Sciatic nerve (tissue), 2 donors: ENCODE data around the gene PDAP1. TPM values are rescaled to one million over a fixed set of nuclear protein-coding genes. Genes with fewer than 3 reads are reported as not detected.
"Not testable (repeated sequence)": the region's sequence is repeated elsewhere in the genome, so short reads cannot be mapped to it uniquely, and the experiment has no call there.

ENCODE experiments used
- ATAC-seq: fragments of 200-7000 bp; cut with Tn5 transposase; one replicate; pipeline ENCODE4 v1.9.1; 2020; ENCODE audit warnings: mild to moderate bottlenecking, moderate library complexity
- DNase-seq: peaks from one replicate; pipeline ENCODE4 v3.0.0-alpha.2; 2020; ENCODE audit warnings: low spot score
- intact Hi-C: fragments of 100-400 bp; cut with DNase I; formaldehyde crosslinking; loops from one replicate; pipeline ENCODE4 v1.14.2; 2022
- total RNA-seq: library from RNA; stranded (reverse); fragmentation: NEBNext Ultra II Directional; extraction: Animal tissue kit (Norgen Biotek cat#: 25700); gene quantifications from one replicate; pipeline ENCODE4 v1.2.1, GENCODE V29; 2021
- donor health status: DM: no; HTN: no; CAD: no.
- donor health status: DM: no; HTN: no; CAD: no.

The PDAP1 gene
- total RNA-seq, 1 donor from 2014 or later = 76.1 TPM

DNA sequence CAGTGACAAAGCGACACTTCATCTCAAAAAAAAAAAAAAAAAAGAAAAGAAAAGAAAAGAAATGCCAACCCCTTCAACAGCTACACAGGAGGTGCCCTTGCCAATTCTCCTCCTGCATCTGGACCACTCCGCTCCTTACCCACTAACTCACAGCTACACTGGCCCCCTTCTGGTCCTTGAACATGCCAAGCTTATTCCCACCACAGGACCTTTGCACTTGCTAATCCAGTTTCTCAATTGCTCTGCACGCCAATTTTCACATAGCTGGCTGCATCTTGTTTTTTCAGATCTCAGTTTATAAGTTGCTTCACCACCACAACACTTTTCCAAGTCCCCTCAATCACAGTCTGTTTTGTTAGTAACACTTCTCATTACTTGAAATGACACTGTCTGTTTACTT is 5.5 kb downstream of the PDAP1 start:
- DNase-seq (no peak), ATAC-seq (no peak)
- intact Hi-C loops = no loop called here

- ATAC-seq (no peak), DNase-seq (no peak)
- intact Hi-C loops = no loop called here
These were observed 8.8 kb downstream of the PDAP1 start for GRCh38 chr7:99399597-99399996.

DNA sequence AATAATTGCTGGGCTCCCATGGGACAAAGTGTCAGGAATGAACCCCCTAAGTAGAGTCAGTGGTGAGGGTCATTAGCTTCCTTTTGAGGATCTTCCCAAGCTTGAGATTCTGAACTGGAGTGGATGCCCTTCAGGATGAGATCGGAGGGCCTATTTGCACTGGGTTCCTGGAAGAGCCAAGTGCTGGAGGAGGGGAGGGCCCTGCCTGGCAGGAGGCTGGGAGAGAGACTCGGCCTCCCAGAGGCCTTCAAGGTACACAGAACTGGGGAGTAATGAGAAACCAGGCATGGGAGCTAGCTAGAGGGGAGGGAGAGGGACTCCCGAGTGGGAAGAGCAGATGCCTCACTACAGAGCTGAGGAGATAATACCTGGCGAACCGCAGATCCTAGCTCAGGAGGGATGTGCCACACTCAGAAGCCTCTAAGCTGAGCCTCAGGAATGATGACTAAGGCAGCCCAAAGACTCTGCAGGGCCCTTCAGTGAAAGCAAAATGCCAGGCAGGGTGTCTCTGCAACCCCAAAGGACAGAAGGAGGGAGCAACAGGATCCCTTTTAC is 9.4 kb downstream of the PDAP1 start:
- no peak for ATAC-seq
- intact Hi-C loops = no loop called here
- DNase-seq = no peak

- DNase-seq = no peak
- intact Hi-C loops = no loop called here
- no peak for ATAC-seq
These were observed 11.0 kb downstream of the PDAP1 start for GRCh38 chr7:99397297-99397983.

GRCh38 chr7:99396418-99397296 is 11.7 kb downstream of the PDAP1 start:
- intact Hi-C loops = no loop called here
- ATAC-seq (no peak), DNase-seq (no peak)

DNA sequence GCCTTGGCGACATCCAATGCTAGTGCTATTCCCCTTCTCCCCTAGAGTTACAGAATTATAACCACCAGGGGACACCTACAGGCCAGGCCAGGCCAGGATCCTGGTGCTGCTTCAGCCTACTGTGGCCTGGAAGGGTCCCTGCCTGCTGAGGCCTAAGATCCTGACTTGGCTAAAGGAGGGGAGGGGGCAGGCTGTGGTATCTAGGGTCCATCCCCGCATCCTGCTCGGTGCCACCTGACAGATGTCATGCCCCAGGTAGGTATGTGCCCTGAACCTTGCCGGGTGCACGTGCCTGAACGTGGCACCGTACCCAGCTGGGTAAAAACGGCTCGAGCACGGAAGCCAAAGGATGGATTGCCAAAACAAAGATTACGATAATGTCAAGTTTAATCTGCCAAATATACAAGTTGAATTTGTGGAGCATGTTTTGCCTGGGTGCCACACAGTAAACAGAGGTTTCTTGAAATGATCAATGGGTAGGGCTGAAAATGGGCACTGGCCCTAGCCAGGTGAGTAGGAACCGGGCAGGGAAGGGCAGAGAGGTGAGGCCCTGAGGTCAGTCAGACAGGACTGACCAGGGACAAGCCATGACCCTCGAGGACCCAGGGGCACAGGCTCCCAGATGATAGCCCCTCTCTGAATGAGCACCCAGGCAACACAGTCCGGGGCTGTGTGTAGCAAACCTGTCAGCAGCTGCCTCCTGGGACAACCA is 12.6 kb downstream of the PDAP1 start:
- no peak for ATAC-seq
- intact Hi-C loops = no loop called here
- no peak for DNase-seq

DNA sequence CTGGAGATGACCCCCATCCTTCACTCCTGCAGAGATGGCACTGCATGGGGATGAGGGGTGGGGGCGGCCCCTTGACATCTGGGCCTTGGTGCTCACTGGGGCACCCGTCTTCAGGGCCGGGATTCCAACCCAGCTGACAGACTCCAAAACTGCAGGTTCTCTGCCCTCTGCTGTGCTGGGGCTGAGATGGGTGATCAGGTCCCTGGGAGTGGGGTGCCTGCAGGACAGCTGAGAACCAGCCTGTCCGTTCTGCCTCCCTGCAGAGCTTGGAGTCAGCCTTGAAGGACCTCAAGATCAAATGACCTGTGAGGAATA is 14.3 kb downstream of the PDAP1 start:
- DNase-seq (no peak), ATAC-seq (no peak)
- intact Hi-C loops = no loop called here

- intact Hi-C loops = no loop called here
- peak; percentile 77 for DNase-seq
- ATAC-seq = peak; percentile 59
These were observed 14.8 kb downstream of the PDAP1 start for GRCh38 chr7:99393355-99394187.

DNA sequence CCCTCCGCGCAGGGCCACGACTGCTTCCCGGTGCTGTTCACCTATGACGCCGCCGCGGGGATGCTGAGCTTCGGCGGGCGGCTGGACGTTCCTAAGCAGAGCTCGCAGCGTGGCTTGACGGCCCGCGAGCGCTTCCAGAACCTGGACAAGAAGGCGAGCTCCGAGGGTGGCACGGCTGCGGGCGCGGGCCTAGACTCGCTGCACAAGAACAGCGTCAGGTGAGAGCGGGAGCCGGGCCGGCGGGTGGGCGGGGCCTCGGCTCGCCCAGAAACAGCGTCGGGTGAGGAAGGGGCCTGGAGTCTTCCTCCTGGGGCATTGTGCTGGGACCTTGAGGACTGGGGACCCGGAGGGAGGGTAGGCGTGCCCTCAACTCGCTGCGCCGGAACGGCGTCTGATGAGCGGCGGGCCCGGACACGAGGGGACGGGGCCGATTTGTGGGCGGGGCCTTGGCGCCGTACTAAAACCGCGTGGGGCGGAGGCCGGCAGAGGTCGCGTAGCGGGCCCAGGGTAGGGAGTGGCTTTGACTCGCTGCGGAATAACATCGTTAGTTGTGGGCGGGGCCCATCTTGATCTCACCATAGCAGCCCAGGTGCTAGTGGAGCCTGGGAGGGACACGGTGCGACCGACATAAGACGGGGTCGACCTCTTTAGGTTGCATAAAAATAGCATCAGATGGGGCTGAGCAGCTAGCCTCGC is 15.6 kb downstream of the PDAP1 start:
- intact Hi-C loops = no loop called here
- DNase-seq = peak; percentile 89
- peak; percentile 88 for ATAC-seq

DNA sequence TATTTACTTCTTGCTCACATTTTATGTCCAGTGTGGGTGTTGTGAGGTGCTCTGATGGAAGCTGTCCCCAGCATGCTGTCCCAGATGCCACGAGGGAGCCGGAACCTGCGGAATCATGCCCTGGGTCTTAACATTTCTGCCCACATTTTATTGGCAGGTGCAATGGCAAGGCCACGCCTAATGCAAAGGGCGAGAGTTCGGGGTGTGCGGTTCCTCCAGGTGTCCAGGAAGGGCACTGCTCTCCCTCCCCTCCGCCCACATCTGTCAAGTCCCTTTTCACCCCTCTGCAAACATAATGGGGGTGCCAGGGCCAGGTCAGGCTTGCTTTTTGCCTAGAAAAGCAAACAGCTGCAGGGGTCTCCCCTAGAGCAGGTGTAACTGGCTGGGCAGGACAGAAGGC is 16.4 kb downstream of the PDAP1 start:
- ATAC-seq (no peak), DNase-seq (no peak)
- intact Hi-C loops = no loop called here

- intact Hi-C loops = no loop called here
These were observed 17.3 kb downstream of the PDAP1 start for GRCh38 chr7:99390941-99391602.

GRCh38 chr7:99389772-99390171 is 18.6 kb downstream of the PDAP1 start:
- DNase-seq (no peak), ATAC-seq (no peak)
- intact Hi-C loops = no loop called here

More at GRCh38 chr7:99390941-99391602, 17.3 kb downstream of the PDAP1 start:
- DNase-seq (no peak), ATAC-seq (no peak)

GRCh38 chr7:99387912-99388311 is 20.5 kb downstream of the PDAP1 start:
- DNase-seq (no peak), ATAC-seq (no peak)
- intact Hi-C loops = no loop called here

DNA sequence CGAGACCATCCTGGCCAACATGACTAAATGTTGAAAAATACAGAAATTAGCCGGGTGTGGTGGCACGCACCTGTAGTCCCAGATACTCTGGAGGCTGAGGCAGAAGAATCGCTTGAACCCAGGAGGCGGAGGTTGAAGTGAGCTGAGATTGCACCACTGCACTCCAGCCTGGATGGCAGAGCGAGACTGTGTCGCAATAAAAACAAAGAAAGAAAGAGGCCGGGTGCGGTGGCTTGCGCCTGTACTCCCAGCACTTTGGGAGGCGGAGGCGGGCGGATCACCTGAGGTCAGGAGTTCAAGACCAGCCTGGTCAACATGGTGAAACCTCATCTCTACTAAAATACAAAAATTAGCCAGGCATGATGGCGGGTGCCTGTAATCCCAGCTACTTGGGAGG is 21.2 kb downstream of the PDAP1 start:
- ATAC-seq, DNase-seq, intact Hi-C loops: not testable (repeated sequence)

DNA sequence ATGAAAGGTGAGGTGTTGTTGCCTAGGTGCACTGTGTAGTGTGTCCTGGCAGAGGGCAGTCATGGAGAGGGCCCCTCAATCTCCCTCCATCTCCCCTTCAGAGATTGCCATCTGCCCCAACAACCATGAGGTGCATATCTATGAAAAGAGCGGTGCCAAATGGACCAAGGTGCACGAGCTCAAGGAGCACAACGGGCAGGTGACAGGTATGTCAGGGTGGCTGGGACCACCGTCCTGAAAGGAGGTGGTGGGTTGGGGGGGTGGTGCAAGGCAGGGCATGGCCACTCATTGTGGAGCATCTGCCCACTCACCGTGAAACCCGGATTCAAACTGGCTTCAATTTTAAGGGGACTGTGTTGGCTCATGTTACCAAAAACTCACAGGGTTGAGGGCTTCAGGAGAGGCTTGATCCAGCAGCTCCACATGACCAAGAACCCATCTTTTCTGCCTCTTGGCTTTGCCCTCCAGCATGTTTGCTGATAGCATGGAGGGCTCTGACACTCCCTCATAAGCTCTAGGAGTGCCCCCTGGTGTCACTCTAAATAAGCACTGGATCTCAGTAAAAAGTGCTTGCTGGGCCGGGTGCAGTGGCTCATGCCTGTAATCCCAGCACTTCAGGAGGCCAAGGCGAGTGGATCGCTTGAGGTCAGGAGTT is 21.7 kb downstream of the PDAP1 start:
- no peak for DNase-seq
- intact Hi-C loops = no loop called here
- ATAC-seq = peak; percentile 44

DNA sequence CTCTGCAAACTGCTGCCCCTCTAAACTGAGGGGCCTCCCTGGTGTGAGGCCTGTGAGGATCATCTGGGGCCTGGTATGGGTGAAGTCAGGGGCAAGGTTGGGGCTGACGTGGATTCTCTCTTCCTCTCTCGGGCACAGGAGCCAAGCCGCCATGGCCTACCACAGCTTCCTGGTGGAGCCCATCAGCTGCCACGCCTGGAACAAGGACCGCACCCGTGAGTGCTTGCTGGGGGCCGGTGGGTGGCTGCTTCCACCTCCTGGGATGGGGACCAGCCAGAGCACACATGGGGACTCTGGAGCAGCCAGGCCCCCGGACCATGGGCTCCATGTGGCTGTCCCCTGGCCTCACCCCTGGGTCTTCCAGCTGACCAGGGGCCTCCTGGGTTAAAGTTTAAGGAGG is 22.8 kb downstream of the PDAP1 start:
- DNase-seq (no peak), ATAC-seq (no peak)
- intact Hi-C loops = no loop called here

- DNase-seq (no peak), ATAC-seq (no peak)
- intact Hi-C loops = no loop called here
These were observed 23.9 kb downstream of the PDAP1 start for GRCh38 chr7:99384523-99384922.
